GM18909 (cell line): Measurements from ENCODE around the gene MTRF1L.
"Not testable (repeated sequence)": the region's sequence is repeated elsewhere in the genome, so short reads cannot be mapped to it uniquely, and the experiment has no call there.

ENCODE experiments used
- ATAC-seq: cut with Tn5 transposase; IDR thresholded peaks from one replicate; pipeline ENCODE4 v1.9.1; 2021; ENCODE audit warnings: mild to moderate bottlenecking; ENCODE audit not compliant: unreplicated experiment, poor library complexity

MTRF1L gene

GRCh38 chr6:153012856-153013255 lies 10.3 kb upstream of the MTRF1L start:
- ATAC-seq = no peak

- ATAC-seq = peak; percentile 6
These were observed 819 bp upstream of the MTRF1L start for GRCh38 chr6:153003366-153003690.

DNA sequence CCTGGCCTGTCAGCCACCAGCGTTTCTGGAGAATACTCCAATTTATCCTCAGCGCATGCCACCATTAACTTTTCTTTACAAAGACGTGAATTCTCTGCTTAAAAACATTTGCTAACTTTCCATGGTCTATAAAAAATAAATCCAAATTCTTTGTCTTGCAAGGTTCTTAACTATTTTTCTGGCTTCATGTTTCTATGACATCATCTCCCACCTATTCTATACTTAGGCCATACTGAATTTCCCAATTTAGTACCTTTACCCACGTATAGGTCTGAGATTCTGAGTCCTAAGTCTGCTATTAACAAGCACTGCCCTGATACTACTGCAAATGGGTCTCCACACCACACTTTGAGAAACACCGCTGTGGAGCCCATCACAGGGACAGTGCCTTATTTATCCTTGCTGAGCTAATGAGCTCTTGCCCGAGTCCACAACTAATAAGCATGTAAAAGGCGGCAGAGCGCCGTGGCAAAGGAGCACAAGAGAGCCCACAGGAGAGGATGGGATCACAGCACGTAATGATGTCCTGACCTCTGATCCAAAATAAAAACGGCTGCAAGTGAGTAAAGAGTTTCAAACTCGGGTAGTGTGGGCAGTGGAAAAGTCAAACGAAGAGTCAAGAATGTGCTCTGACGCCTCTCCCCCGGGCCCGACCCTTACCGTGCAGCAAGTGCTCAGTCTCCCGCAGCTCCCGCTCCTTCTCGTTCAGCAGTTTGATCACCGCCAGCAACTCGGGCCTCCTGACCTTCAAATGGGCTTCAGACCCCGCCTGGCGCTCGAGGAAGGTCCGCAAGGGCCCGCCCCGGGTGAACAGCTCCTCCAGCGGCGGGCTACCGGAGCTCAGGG lies 519 bp downstream of the MTRF1L start:
- ATAC-seq = peak; percentile 25

DNA sequence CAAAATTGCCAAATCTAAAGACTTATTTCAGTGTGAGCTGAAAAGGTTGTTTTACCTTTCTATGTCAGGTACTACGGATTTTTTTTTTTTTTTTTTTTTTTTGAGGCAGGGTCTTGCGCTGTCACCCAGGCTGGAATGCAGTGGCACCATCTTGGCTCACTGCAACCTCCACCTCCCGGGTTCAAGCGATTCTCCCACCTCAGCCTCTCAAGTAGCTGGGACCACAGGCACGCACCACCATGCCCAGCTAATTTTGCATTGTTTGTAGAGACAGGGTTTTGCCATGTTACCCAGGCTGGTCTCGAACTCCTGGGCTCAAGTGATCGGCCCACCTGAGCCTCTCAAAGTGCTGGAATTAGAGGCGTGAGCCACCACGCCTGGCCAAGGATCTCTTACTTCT lies 1.7 kb downstream of the MTRF1L start:
- ATAC-seq = not testable (repeated sequence)

DNA sequence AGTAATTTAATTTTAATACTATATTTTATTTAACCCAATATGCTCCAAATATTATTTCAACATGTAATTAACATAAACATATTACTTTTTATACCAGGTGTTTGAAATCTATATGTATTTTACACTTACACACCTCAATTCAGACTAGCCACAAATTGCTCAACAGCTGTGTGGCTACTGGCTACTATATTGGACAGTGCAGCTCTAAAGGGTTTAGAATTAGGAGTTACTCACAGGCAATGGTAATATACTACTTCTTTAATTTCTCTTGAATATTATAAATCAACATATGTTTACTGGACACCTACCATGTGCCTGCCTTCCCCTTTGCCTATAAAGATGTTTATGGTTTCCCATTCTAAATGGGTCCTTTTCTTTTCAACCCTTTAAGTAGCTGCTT lies 2.3 kb downstream of the MTRF1L start:
- ATAC-seq = no peak

- not testable (repeated sequence) for ATAC-seq
These were observed 3.0 kb downstream of the MTRF1L start for GRCh38 chr6:152999538-152999937.

GRCh38 chr6:152993847-152994246 lies 8.7 kb downstream of the MTRF1L start:
- ATAC-seq = no peak

DNA sequence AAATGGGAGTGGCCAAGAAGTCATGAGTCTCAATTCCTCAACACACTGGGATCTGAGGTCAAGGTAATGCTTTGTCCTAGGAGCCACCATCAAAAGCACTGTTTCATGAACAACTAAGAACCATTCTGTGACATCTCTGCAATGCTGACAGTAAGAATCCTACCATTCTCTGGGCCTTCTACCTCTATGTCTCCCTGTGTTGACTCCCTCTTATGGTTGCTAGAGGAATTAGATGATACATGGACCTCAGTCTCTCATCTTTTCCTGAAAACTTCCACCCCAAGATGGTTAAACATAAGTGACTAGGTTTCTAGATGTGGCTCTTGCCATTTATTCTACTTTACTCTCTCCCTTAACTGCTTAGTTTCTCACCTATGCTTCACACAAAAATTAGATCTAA lies 9.1 kb downstream of the MTRF1L start:
- no peak for ATAC-seq

- no peak for ATAC-seq
These were observed 15.5 kb downstream of the MTRF1L start for GRCh38 chr6:152986978-152987377.

DNA sequence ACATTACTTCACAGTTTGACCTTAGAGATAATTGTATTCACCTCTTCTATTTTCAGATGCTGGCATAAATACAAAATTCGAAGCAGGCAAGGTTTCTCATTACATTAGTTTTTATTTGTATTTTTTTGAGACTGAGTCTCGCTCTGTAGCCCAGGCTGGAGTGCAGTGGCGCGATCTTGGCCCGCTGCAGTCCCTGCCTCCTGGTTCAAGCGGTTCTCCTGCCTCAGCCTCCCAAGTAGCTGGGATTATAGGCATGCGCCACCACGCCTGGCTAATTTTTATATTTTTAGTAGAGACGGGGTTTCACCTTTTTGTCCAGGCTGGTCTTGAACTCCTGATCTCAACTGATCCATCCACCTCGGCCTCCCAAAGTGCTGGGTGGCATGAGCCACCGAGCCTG lies 17.2 kb downstream of the MTRF1L start:
- not testable (repeated sequence) for ATAC-seq

- peak; percentile 30 for ATAC-seq
These were observed 18.0 kb downstream of the MTRF1L start for GRCh38 chr6:152984513-152984872.

DNA sequence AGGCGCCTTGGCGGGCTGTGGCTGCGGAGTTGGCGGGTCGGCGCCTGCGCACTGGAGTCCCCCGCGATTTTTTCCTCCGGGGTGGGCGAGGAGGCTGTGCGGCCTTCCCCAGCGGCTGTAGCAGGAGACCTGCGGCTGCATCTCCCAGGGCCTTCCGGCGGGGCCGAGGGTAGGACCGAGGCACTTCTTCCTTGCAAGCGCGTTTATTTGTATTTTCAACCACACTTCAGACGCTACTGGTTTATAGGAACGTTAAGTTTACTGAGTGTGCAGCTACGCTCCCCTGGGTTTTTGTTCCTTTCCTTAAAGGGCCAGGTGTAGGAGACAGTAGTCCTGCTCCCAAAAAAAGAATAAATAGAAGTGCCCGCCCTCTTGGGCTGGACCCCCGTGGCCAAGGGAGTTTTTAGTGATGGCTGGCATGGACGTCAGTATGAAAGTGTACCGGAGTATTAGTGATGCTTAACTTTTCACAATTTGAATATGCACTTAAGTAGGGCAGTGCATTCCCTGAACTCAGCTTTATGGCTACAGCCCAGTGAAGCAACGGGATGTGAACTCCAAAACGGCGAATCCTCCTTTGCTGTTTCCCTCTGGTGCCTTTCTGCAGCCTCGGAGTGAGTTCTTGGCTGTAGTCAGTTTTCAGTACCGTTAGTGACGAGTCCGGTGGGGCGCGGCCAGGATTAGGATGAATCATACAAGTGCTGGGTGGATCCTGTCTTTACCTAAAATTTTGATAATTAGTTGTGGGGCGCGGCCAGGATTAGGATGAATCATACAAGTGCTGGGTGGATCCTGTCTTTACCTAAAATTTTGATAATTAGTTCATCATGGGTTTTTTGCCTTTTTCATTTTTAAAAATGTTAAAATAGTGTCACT lies 18.6 kb downstream of the MTRF1L start:
- peak; percentile 28 for ATAC-seq

- ATAC-seq = peak; percentile 88
These were observed 19.4 kb downstream of the MTRF1L start, which contains the start of gene FBXO5 for GRCh38 chr6:152982904-152983636. Gene FBXO5, minus strand, starts transcription at chr6:152983041. Its CDS starts 82 bp downstream, at chr6:152982959.

DNA sequence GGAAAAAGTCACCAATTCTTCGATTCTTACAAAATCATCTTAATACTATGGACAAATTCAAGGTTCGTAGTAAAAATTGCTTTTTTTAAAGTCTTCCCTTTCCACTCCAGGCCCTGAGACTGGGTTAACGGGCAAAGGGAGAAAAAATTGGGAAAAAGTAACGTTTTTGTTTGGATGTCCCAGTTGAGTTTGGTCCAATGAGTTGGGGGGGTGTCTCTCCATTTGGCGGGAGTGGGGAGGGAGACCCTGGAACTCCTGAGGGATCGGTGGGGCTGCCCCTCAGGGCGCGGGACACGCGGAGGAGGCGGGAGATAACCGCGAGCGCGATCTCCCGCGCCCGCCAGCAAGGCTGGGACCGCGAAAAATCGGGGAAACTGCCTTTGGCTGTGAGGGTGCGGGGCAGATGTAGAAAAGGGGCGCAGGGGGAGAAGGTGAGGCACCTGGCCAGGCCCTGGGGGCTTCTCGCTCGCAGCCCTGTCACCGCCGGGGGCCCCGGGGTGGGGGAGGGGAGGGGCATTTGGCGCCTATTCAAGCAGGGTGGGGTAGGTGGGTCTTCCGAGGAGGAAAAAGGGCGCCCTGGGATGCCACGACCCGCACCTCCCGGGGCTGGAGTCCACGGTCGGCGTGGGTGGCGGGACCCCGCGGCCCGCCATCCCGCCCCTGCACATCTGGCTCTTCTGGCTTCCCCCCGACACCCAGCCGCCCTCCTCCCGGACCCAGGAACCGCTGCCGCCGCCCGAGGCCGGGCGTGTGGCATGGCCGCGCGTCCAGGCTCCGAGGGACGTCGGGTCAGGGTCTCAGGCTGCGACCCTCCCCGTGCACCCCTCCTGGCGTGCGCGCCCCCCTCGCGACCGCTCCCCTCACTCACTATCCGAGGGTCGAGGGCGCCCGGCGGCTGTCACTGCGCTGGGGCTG lies 20.3 kb downstream of the MTRF1L start:
- peak; percentile 2 for ATAC-seq

- no peak for ATAC-seq
These were observed 21.3 kb downstream of the MTRF1L start for GRCh38 chr6:152981219-152981618.

GRCh38 chr6:152980656-152981055 lies 21.9 kb downstream of the MTRF1L start:
- no peak for ATAC-seq

- no peak for ATAC-seq
These were observed 23.4 kb downstream of the MTRF1L start for GRCh38 chr6:152979116-152979515.

GRCh38 chr6:152978058-152978457 lies 24.5 kb downstream of the MTRF1L start:
- no peak for ATAC-seq

GRCh38 chr6:152977556-152977955 lies 25.0 kb downstream of the MTRF1L start:
- no peak for ATAC-seq

DNA sequence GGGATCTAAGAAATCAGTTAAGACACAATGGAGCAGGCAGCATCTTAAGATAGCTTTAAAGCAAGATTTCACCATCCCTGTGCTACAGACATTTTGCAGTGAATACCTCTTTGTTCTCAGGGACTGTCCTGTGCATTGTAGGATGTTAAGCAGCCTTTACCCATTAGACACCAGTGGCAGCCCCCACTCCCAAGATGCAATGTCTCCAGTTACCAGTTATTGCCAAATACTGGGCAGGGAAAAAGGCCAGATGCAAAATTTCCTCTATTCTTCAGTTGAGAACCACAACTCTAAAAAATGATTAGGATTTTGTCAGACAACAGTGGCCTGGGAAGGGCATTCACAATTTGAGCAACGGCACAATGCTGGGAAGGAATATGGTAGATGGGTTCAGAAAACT lies 25.8 kb downstream of the MTRF1L start:
- ATAC-seq = no peak
